Erythroblast (primary cell): ENCODE results near the gene CD300LF.

Experiments used
- GATA1 ChIP-seq: IDR thresholded peaks from 2 replicates; pipeline ENCODE4 v1.6.1; 2011; ENCODE audit warnings: low read depth, mild to moderate bottlenecking, control low read depth, low read length, moderate library complexity
- POLR2A ChIP-seq: IDR thresholded peaks from 2 replicates; pipeline ENCODE4 v1.6.1; 2011; ENCODE audit warnings: mild to moderate bottlenecking, low read length

DNA sequence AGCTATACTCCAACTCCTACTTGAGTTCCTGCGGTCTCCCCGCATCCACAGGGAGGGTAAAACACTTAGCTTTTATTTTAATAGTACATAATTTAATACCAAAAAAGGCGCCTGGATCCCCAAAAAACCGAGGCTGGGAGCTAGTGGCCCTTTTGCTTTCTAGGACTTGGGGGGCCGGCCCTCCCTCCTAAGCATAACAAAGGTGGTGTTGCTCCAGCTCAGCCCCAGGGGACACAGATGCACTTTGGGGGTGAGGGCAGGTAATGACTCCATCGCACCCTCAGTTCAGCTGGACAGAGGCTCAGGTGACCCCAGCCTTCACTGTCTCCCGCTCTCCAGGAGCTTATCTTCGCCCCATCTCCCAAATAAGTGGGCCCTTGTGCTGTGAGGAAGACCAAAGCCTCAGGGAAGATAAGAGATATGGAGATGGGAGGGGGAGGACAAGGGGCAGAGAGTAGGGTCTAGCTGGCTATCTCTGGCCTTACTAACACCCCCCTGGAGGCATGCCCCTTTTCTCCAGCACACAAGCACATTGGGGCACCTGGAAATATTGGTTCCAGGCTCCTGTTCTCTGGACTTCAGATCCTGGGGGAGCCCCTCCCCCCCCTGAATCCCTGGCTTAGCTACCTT is 32.9 kb upstream of the CD300LF start:
- TF ChIP-seq POLR2A, result no peak
- no peak for TF ChIP-seq GATA1
